Stimulated activated naive CD4-positive, alpha-beta T cell (primary cell): ENCODE data around the gene DVL2.
A peak's percentile ranks its signal among the peaks of the same experiment; 100 is the strongest.
"Not testable (repeated sequence)": the region's sequence is repeated elsewhere in the genome, so short reads cannot be mapped to it uniquely, and the experiment has no call there.

Experiments
- DNase-seq, 6 experiments: peaks; one replicate each; lab custom pipeline; 2025; lab: John Stamatoyannopoulos, UW

DVL2 gene

DNA sequence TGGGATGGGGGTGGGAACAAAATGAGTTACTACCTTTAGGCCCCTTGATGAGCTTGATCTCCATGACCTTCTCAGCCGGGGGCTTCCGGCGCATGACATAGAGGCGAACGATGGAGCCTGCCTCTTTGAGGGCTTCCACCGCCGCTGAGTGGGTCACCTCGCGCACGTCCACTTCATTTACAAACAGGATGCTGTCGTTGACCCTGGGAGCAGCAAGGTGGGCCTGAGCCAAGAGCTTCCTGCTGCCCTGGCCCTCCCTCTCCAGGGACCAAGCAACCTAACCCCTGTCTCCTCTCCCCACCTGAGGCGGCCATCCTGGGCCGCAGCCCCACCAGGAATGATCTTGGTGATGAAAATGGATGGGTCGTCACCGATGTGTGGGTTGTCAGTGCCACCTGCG lies 30.9 kb downstream of the DVL2 start:
- DNase-seq: no peak

DNA sequence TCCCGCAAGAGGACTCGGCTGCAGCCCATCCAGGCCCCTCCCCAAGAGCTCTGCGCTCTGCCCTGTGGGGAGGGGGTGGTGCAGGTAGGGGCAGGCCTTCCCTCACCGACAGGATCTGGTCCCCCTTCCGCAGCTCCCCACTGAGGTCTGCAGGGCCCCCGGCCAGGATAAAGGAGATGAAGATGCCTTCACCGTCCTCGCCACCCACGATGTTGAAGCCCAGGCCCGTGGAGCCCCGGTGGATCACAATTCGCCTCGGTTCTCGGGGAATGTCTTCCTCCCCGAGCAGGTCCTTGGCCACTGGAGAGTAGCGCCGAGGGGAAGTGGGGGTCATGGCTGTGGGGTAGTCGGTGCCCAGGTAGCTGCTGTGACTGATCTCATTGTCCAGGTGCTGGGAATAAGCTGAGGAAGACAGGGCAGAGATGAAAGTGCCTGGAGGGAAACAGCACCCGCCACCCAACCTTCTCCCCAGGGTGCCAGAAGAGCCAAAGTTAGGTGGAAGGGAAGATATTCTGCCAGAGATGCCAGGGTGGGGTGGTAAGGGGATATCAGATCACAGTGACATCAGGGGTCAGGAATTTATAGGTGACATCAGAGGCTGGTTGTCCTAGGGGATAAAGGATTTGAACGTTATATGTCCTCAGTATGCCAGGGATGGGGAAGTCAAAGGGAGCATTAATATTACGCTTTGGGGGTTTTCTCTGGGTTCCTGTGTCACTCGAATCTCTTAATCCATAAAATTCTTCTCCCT lies 37.5 kb downstream of the DVL2 start:
- DNase-seq: no peak

DNA sequence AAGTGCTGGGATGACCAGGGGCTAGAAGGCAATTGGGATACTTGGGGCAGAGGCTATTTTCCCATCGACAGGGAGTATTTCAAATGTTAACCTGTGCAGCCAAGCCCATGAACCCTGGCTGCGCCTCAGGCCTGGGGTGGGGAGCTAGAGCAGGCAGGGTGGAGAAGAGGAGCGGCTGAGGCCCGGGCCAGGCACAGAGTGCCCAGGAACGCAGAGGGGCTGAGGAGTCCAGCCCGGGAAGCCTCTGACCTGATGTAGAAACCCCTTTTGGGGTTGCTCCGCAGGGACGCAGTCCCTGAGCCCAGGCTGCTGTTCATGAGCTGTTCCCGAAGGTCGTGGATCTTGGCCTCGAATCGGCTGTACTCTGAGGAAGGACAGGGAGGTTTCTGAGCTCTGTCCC lies 38.3 kb downstream of the DVL2 start:
- no peak for DNase-seq

DNA sequence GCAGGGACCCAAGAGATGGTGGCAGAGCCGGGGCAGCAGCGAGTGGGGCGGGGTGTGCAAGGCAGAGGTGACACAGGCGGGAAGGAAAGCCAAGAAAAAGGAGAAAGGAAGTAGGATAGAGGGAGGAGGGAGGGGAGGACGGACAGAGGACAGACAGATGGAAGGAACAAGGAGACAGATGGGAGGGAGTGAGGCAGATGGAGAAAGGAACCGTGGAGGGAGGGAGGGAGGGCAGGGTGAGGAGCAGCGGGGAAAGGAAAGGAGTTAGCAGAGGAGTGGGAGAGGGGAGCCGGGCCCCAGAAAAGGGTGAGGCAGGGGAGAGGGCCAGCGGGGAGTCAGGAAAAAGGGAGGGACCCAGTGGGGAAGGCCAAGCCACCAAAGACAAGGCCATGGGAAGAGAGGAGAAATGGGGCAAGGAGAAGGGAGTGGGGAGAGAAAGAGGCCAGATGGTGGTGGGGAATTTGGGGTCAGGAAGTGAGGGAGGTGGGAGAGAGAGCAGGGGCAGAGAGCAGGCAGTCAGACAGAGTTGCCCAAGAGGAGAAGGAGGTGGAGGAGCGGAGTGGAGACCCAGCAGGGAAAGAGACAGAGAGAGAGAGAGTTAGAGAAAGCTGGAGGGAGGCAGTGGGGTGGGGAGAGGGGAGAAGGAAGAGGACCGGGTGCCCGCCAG lies 41.9 kb downstream of the DVL2 start:
- no peak for DNase-seq

DNA sequence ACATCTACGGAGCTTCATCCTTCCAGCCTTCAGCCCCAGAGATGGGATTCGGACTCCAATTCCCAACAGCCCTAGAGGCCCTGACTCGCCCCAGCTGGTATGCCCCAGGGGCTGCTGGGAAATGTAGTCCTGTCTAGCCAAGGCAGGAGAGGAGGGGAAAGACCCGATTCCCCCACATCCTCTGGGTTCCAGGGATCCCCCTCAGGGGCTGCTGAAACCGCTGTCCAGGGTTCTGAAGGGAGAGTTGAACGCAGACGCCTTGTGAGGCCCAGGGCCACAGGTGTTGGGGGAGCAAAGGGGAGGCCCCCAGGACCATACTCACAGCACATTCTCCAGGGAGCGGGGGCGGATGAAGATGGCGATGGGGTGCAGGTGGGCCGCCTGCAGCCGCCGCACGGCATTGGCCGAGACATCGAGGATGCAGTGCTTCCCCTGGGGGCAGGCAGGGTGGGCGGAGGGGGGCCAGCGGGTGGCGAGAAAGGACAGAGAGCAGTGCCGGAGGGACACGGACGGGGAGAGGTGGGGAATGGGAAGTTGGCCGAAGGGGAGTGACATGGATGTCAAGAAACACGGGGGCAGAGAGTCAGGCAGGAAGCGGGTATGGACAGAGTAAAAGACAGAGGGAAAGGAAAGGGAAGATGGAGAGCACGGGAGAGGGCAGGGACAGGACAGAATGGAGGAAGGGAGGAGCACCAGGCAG lies 42.6 kb downstream of the DVL2 start:
- DNase-seq: peak in 1 of 6 experiments; percentile 11

DNA sequence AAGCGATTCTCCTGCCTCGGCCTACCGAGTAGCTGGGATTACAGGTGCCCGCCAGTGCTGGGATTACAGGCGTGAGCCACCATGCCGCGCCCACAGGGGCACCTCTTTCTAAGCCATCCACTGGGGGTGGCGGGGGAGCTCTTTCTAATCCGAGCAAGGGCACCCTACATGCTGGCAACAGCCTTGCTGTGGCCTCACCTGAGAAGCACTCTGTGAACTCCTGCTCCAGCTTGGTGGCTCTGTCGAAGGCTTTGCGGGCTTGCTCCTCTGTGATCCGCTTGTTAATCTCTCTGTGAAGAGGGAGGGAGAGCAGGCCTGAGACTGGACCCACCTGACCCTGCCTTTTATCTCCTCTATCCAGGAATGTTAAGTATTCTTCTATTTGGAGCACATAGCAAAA lies 43.2 kb downstream of the DVL2 start:
- no peak for DNase-seq

DNA sequence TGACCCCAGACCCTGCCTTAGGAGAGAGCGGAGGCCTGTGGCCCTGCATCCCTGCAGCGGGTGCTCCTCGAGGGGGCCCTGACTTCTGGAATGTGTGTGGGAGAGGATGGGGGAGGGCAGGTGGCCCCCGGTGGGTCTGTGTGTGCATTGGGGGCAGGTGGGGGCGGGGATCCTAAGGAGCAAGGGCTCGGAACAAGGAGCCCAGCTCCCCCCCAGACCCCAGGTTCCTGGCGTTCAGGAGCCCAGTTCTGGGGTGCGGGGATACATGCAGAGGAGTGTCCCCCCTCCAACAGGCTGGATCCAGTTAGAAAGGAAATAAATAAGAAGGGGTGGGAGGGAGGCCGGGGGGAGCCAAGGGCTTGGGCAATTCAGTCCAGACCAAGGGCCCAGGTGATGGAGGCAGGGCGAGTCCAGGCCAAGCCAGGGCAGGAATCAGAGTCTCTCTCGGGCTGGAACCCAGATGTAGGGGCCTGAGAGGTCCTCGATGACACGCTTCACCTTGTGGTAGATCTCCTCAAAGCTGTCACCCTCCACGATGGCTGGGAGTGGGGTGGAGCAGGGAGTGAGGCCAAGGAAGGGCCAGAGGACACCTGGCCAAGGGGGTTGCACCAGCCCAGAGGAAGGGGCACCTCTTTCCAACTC lies 43.9 kb downstream of the DVL2 start:
- DNase-seq: no peak

DNA sequence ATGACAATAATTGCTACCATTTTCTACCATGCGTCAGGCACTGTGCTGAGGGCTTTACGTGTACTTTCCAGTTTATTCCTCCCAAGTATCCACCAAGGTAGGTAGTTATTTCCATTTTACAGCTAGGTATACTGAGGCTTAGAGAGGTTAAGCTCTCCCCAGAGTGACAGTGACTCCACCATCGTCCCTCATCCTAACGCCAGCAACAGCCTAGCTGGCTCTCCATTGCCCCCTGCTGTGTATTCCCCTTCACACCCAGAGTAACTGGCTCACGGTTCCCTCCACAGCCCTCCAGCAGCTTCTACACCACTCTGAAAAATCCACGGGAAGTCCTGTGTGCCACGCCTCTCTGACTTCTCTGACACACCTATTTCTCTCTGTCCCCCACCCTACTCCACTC lies 48.1 kb downstream of the DVL2 start:
- DNase-seq: no peak

DNA sequence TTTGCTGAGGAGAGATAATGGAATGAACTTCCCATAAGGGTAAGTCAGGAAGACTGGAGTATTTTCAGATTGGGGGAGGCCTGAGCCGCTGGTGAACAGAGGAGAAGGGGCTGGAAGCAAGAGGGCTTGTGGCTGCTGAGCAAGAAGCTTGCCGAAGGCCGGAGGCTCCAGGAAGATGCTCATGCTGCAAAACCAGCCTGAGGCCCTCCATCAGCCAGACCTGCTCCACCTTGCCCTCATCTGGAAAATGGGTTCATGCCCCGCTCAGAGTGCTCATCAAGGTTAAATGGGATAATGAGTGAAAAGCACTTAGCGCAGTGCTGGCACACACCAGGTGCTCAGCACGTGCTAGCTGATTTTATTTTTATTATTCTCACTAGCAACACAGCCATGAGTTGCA lies 49.7 kb downstream of the DVL2 start:
- DNase-seq: no peak

DNA sequence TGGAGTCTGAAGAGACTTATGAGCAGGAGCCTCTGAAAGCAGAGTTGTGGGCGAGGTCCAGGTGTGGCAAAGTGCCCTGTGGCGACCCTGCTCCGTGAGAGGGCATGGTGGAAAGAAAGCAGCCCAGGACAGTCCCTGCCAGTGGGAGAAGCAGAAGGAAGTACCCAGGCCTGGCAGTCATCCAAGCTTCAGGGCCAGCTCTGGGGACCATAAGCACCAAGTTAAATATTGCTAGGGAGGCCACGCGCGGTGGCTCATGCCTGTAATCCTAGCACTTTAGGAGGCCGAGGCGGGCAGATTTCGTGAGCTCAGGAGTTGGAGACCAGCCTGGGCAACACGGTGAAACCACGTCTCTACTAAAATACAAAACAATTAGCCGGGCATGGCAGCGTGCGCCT lies 50.2 kb downstream of the DVL2 start:
- DNase-seq: no peak

DNA sequence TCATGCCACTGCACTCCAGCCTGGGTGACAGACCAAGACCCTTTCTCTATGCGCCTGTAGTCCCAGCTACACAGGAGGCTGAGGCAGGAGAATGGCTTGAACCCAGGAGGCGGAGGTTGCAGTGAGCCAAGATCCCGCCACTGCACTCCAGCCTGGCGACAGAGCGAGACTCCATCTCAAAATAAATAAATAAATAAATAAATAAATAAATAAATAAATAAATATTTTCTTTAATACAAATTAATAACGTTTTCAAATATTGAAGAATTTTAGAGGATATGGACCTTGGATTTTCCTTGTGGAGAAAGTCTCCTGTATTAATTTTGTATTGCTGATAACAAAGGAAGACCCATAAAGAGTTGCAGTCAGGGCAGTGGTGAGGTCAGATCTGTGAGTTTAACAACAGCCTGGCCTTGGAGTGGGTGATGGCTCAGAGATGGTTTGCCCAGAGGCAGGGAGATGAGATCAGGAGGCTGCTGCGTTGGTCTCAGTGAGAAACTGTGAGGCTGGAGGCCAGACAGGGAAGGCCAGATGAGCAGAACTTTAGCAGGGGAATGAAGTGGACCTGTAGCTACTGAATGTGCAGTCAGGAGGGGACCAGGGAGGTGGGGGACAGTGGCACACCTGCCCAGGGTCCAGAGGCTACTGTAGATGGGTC lies 50.8 kb downstream of the DVL2 start:
- DNase-seq: no peak

DNA sequence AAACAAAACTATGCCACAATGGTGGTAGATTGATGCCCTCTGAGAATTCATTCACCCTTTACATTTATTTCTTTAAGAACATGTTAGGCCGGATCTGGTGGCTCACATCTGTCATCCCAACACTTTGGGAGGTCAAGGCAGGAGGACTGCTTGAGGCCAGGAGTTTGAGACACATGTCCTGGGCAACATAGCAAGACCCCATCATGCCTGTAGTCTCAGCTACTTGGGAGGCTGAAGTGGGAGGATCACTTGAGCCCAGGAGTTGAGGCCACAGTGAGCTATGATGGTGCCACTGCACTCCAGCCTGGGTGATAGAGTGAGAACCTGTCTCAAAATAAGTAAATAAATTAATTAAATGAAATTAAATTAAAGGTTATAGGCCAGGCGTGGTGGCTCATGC lies 52.2 kb downstream of the DVL2 start:
- not testable (repeated sequence) for DNase-seq

DNA sequence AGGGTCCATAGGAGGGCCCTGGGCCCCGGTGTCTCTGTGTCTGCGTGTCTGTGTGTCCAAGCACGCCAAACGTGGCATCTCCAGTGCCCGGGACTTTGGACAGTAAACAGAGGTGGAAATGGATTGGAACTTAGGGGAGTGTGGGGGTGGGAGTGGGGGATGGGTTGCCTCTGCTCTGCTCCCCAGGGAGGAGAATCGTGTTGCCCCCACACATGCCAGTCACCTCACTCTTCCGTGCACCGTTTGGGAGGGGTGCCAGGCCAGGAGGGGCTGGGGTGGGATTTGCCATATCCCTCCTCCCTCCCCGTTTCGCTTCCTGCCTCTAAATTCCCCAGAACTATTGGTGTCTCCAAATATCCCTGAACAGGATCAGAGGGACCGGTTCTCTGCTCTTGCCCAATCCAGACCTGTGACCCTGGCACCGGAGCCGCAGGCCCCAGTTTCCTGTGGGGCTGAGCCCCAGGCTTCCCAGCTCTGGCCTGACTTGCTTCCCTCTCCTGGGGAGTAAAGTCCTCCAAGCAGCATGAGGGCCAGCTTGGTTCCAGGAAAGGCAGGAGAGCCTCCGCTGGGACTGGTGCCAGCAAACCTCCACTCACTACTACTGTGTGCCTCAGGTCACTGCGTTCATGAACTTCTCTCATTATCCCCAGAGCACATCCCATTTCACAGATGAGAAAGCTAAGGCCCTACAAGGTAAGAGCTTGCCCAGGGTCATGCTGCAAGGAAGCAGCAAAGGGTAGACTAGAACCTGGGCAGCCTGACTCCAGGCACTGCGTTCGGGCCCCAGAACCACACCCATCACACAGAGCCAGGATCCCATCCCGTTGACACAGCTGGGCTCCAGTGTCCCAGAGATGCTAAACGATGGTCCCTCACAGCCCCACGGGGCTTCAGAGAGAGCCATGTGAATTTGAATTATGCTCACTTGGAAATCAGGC lies 54.7 kb downstream of the DVL2 start, which contains the start of gene ASGR1:
Gene ASGR1, minus strand, starts transcription at position 54 of the 938 bp plus-strand sequence. CDS start 807 bp downstream, outside the sequence.
- DNase-seq: no peak

DNA sequence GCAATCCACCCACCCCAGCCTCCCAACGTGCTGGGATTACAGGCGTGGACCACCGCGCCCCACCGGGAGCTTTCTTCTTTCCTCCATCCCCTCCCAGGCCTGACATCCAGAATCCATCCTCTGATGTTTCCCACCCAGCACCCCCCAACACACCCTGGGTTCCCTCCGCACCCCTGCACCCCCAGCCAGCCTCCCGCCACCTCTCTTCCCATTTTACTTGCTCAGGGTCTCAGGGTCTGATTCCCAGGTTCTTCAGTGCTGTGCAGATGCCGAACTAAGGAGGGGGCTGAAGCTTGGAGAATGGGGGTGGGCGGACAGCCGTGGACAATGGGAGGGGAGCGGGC lies 55.4 kb downstream of the DVL2 start:
- no peak for DNase-seq

DNA sequence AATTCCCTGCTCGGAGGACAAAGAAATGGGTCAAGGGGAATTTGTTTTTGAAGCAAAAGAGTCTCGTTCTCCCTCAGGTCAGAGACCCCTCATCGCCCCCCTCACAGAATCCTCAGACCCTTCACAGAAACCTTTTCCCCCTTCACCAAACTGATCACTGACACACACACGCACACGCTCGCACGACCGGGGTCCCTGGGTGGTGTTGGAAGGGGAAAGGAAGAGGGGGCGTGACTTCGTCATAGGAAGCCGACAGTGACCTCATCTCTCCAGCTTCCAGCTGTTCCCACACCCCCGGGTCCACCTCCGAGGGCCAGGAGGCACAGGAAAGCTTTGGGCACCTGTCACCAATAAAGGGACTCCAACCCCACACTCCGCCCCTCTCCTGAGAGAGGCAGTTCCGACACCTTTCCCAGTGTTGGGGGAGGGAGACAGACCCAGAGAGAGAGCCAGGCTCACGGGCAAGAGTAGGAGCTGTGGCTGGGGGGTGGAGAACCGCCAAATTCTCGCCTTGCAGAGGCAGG lies 56.3 kb downstream of the DVL2 start:
- DNase-seq: no peak

DNA sequence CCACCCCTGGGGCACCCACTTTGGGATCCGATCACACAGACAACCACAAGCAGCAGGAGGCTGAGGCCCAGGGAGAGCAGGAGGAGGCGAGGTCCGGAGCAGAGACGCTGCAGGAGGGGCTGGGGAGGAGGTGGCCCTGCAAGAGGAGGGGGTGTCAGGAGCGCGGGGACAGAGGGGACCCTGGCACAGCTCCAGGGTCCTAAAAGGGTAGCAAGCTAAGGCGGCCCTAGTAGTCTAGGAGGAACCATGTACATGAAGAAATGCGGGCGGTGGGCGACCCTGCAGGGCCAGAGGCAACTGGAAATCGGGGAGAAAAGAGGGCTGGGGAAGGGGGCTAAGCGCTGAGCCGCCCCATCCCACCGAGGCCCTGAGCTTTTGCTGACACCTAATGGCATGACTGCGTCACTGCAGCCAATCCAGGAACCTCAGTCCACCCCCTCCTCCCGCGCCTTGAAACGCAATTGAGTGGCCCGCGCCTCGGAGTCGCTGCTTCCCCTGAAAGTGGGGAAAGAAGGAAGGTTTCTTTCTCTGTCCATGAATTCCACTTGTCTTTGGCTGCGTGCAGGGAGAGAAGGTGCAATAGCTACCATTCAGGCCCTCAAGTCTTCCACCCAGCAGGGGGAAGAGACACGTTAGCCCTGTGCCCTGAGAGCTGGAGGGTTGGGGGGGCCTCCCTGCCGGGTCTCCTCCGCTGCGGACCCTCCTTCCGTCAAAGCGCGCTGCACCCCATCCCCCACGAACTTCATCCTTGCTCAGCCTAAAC lies 56.9 kb downstream of the DVL2 start:
- DNase-seq: peak; percentile 26 to 73 (median 54)

DNA sequence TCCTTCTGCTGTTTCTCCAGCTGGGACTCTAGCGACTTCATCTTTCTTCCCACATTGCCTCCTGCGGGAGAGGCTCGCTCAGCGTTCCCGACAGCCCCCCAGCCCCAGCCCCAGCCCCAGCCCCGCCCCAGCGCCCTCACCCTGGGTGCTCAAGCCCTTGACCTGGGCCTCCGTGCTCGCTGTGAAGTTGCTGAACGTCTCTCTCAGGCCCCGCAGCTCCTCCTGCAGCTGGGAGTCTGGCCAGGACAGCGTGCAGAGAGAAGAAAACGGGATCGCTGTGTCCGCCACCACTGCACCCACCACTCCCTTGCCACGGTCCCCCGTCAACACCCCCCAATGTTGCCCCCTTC lies 57.5 kb downstream of the DVL2 start:
- no peak for DNase-seq

DNA sequence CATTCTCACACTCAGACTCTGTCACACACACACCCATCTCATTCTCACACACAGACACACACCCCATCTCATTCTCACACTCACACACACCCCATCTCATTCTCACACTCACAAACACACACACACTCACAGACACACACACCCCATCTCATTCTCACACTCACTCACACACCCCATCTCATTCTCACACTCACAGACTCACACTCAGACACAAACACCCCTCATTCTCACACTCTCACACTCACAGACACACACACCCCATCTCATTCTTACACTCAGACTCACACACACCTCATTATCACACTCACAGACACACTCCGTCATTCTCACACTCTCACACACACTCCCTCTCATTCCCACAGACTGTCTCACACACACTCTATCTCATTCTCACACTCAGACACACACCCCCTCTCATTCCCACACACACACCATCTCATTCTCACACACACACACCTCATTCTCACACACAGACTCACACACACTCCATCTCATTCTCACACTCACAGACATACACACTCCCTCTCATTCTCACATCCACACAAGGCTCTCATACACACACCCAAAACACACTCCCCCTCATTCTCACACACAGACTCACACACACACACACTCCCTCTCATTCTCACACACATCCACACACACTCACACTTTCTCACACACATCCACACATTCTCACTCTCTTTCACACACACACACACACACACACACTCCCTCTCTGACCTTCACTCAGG lies 58.0 kb downstream of the DVL2 start:
- DNase-seq: no peak
